H4 (cell line): ENCODE measurements around the gene HEATR5A. TPM values are rescaled to one million over a fixed set of nuclear protein-coding genes. Genes with fewer than 3 reads are reported as not detected.
"Not testable (repeated sequence)": the region's sequence is repeated elsewhere in the genome, so short reads cannot be mapped to it uniquely, and the experiment has no call there.

Source experiments
- DNase-seq: peaks from one replicate; pipeline ENCODE4 v3.0.0-alpha.2; 2015; ENCODE audit warnings: low spot score
- total RNA-seq: library from RNA; depleted of rRNA; stranded (reverse); fragments of >200 nt; shearing (Covaris generic); gene quantifications from 2 replicates; pipeline ENCODE4 v1.2.3, GENCODE V29; 2014; rRNA removed

HEATR5A gene
- total RNA-seq, 1 experiment from 2014 or later, result 20.1 TPM

DNA sequence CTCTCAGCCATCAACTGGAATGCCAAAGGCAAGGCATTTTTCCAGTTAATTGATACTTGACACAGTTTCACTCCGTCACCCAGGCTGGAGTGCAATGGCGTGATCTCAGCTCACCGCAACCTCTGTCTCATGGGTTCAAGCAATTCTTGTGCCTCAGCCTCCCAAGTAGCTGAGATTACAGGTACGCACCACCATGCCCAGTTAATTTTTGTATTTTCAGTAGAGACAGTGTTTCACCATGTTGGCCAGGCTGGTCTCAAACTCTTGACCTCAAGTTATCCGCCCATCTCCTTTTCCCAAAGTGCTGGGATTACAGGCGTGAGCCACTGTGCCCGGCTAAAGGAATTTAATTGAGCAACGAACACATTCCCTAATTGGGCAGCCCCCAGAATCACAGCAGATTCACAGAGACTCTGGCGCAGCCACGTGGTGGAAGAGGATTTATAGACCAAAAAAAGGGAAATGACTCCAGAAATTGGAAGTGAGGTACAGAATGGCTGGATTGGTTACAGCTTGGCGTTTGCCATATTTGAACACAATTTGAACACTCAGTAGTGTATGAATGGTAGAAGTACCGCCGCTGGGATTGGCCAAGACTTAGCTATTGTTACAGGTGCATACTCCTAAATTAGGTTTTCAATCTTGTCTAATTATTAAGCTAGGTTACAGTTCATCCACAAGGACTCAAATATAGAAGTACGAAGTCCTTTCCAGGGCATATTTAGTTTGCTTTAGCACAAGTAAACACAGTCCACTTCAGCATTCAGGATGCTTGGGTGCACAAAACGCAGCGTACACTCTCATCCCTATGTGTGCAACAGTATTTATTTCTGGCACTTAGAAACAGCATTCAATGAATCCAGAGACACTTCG, 162.6 kb downstream of the HEATR5A start:
- not testable (repeated sequence) for DNase-seq

DNA sequence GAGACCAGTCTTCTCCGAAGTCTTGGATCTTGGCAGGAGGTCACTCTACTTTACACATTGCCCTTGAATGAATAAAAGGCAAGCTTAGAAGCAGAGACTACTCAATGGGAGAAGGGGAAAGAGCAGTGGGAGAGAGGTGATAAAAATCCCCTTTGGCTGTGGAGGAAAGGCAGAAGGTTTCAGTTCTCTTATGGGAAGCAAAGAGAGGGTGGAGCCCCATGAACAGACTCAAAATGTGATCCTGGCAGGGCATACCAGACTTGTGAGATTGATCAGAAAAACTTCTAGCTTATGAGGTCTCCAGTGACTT, 163.2 kb downstream of the HEATR5A start:
- no peak for DNase-seq

DNA sequence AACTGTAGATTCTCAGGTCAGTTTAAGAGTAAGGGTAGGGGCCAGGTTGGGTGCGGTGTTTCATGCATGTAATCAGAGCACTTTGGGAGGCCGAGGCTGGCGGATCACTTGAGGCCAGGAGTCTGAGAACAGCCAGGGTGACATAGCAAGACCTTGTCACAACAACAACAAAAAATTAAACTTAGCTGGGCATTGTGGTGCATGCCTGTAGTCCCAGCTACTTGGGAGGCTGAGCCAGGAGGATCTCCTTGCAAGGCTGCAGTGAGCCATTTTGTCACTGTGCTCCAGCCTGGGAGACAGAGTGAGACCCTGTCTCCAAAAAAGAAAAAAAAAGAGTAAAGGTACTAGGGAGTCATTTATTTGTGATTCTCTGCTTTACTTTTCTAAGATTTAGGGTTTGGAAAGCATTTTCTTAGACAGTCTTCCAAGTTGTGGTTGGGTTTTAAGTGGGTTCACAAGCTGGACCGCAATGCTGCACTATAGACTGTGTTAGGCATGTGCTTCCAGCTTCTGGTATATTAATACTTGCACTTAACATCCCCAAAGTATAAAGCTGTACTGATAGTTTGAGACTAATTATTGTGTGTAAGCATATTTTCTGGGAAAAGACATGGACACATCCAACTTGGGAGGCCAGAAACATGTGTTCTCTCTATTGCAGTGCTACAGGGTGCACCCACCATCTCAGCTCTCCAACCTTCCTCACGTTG, 163.7 kb downstream of the HEATR5A start:
- DNase-seq, result no peak

DNA sequence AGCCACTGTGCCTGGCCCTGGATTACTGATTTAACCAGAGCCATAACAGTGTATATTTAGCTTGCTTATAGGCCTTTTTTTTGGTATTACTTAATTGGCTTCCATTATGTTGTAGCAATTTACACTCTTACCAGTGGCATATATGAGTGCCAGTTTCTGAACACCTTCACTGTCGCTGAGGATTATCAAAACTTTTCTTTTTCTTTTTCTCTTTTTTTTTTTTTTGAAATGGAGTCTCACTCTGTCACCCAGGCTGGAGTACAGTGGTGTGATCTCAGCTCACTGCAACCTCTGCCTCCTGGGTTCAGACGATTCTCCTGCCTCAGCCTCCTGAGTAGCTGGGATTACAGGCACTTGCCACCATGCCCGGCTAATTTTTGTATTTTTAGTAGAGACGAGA, 164.4 kb downstream of the HEATR5A start:
- not testable (repeated sequence) for DNase-seq

DNA sequence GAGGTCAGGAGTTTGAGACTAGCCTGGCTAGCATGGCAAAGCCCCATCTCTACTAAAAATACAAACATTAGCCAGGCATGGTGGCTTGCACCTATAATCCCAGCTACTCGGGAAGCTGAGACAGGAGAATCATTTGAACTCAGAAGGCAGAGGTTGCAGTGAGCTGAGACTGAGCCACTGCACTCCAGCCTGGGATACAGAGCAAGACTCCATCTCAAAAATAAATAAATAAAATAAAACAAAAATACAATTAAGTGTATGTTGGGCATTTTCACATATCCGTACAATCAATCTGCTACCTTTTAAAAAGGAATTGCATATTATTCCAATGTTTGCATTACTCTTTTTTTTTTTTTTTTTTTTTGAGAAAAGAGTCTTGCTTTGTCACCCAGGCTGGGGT, 165.1 kb downstream of the HEATR5A start:
- DNase-seq, result no peak

DNA sequence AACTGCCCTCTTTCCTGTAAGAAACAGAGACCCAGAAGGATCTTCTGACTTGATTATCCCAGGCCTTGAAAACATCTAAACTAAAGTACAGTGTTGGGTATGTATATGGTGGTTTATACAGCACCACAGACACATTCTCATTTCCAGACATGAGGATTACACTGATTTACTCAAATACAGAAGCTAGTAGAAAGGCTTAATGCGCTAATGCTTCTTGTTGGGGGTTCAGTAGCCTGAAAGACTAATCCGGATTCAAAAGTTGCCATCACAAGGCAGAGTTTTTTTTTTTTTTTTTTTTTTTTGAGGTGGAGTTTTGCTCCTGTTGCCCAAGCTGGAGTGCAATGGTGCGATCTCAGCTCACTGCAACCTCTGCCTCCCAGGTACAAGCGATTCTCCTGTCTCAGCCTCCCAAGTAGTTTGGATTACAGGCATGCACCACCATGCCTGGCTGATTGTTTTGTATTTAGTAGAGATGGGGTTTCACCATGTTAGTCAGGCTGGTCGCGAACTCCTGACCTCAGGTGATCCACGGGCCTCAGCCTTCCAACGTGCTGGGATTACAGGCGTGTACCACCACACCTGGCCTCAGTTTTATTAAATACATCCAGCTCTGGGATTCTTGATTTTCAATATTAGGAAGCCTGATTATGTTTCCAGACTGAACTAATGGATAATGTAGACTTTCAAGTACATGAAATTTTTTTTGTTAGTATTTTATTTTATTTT, 166.4 kb downstream of the HEATR5A start:
- DNase-seq, result no peak

DNA sequence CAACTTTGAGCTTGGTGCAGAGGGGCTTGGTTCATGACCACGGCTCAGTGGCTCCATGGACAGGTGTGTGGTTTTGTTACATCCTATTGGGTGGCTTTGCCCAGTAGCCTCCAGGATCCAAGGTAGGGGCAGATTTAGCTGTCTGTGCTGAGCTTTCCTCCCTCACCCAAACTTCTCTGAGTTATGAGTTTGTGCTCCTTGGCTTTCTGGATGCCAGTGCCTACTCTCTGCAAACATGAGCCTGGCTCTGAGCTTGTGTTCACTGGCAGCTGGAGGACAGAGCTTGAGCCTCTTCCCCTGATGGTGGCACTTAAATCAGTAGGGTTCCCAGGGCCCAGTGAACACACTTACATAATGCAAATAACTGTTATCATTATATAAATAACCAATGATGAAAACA, 167.5 kb downstream of the HEATR5A start:
- no peak for DNase-seq

DNA sequence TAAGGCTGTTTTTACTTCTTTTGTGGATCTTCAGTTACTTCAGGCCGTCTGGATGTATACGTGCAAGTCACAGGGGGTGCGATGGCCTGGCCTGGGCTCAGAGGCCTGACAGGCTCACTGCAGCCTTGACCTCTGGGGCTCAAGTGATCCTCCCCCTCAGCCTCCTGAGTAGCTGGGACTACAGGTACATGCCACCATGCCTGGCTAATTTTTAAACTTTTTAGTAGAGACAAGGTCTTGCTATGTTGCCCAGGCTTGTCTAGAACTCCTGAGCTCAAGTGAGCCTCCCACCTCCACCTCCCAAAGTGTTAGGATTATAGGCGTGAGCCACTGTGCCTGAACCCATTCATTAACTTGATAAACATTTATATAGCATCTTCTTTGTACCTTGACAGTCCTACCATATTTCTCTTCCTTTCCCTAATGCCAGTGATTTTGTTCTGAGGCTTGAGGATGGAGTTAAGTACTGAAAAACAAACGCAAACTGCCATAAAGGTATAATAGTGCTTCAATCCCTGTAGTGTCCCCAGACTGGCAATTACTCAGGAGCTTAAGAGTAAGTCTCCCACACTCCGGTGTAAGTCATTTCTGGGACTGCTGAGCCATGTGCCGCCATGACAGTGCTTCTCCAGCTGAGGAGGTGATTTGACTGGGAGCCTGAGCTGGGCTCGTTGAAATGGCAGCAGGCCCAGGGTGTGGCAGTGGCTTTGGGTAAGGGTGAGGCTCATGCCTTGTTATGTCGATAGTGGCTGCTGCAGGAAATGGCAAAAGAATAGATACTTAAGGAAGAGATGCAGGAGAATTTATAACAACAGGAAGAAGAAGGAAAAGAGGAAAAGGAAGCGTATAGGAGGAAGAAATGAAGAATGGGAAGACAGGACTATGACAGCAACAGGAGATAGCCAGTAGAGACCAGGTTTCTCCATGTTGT, 169.1 kb downstream of the HEATR5A start:
- DNase-seq, result no peak

DNA sequence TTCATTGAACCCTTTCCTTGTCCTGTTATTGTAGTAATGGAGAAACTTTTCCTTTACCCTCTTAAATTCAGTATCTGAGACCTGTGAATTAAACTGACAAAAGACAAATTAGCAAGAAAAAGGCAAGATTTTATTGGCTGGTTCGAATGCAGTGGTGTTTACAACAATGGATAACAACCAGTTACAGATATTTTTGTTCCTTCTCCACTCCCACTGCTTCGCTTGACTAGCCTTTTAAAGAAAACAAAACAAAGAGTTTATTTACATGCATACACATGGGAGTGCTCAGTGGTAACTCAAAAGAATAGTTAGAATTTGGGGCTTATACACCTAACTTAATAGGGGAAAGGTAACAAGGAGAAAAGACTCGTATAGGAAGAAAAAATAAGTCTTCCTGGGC, 175.7 kb downstream of the HEATR5A start:
- DNase-seq, result no peak

DNA sequence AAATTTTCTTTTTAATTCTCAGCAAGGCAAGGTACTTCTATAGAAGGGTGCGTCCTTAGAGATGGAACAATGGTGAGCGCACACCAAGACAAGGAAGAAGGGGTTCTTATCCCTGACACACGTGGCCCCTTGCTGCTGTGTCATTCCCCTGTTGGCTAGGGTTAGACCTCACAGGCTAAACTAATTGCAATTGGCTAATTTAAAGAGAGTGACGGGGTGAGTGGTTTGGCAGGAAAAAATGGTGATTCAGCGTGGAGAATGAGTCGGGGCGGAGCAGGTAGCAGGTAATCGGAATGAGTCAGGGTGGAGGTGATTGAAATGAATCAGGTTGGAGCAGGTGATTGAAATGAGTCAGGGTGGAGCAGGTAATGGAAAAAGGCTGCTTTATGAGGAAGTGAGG, 176.5 kb downstream of the HEATR5A start:
- DNase-seq, result no peak

DNA sequence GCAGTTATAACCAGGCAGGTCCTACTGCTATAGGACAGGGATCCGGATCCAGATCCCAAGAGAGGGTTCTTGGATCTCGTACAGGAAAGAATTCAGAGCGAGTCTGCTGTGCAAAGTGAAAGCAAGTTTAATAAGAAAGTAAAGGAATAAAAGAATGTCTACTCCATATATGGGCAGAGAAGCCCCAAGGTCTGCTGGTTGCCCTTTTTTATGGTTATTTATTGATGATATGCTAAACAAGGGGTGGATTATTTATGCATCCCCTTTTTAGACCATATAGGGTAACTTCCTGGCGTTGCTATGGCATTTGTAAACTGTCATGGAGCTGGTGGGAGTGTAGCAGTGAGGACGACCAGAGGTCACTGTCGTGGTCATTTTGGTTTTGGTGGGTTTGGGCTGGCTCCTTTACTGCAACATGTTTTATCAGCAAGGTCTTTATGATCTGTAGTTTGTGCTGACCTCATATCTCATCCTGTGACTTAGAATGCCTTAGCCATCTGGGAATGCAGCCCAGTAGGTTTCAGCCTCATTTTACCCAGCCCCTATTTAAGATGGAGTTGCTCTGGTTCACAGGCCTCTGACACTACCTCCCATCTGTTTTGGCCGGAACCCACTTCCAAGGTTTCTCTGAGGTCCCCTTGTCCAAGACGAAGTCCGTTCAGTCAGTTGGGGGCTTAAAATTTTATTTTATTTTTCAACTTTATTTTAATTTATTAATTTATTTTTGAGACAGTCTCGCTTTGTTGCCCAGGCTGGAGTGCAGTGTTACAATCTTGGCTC, 178.0 kb downstream of the HEATR5A start:
- not testable (repeated sequence) for DNase-seq

Other genes starting within 250 kb of the HEATR5A start
- gene HECTD1, start 212.8 kb downstream of the HEATR5A start, total RNA-seq, result 77.7 and 87.4 TPM in 2 replicates
- 41.0 and 43.1 TPM in 2 replicates for gene DTD2, start 37.0 kb upstream of the HEATR5A start, total RNA-seq
- not detected in 2 replicates for gene GPR33, start 67.5 kb upstream of the HEATR5A start, total RNA-seq
- 10.5 and 17.3 TPM in 2 replicates for gene NUBPL, start 140.9 kb upstream of the HEATR5A start, total RNA-seq